HEK293 (cell line): ENCODE results near the gene TSC2.

ENCODE experiments used
- BCL6B ChIP-seq: fragments of 450-650 bp; formaldehyde crosslinking; IDR thresholded peaks from 2 replicates; pipeline ENCODE4 v1.5.1; 2017; ENCODE audit warnings: missing biosample characterization, missing genetic modification characterization
- GLIS1 ChIP-seq: fragments of 450-650 bp; formaldehyde crosslinking; IDR thresholded peaks from 2 replicates; pipeline ENCODE4 v1.5.1; 2016; ENCODE audit warnings: missing biosample characterization, missing genetic modification characterization
- HIC1 ChIP-seq: fragments of 450-650 bp; formaldehyde crosslinking; IDR thresholded peaks from 2 replicates; pipeline ENCODE4 v1.5.1; 2016; ENCODE audit warnings: missing biosample characterization, missing genetic modification characterization
- KLF8 ChIP-seq: fragments of 450-650 bp; formaldehyde crosslinking; IDR thresholded peaks from 2 replicates; pipeline ENCODE4 v1.5.1; 2016; ENCODE audit warnings: missing biosample characterization, missing genetic modification characterization
- MEIS1 ChIP-seq: sonication (generic); formaldehyde crosslinking; IDR thresholded peaks from 2 replicates; pipeline ENCODE4 v1.8.1; 2022; ENCODE audit warnings: missing genetic modification reagents, mild to moderate bottlenecking, borderline replicate concordance
- MZF1 ChIP-seq: fragments of 450-650 bp; formaldehyde crosslinking; IDR thresholded peaks from 2 replicates; pipeline ENCODE4 v1.5.1; 2017; ENCODE audit warnings: missing biosample characterization, missing genetic modification characterization, borderline replicate concordance
- REST ChIP-seq: fragments of 450-650 bp; formaldehyde crosslinking; IDR thresholded peaks from 2 replicates; pipeline ENCODE4 v1.5.1; 2016; ENCODE audit warnings: missing biosample characterization, missing genetic modification characterization
- ZBTB20 ChIP-seq: fragments of 450-650 bp; formaldehyde crosslinking; IDR thresholded peaks from 2 replicates; pipeline ENCODE4 v1.5.1; 2016; ENCODE audit warnings: missing biosample characterization, missing genetic modification characterization
- ZBTB6 ChIP-seq: fragments of 450-650 bp; formaldehyde crosslinking; IDR thresholded peaks from 2 replicates; pipeline ENCODE4 v1.5.1; 2017; ENCODE audit warnings: missing biosample characterization, missing genetic modification characterization
- ZNF148 ChIP-seq: fragments of 450-650 bp; formaldehyde crosslinking; IDR thresholded peaks from 2 replicates; pipeline ENCODE4 v1.5.0; 2017; ENCODE audit warnings: missing biosample characterization, missing genetic modification characterization, borderline replicate concordance
- ZNF274 ChIP-seq, 2 experiments: fragments of 200-500 bp in 1 of 2; fragments of 450-650 bp in 1 of 2; sonication (Bioruptor generic) in 1 of 2; formaldehyde crosslinking in 1 of 2; IDR thresholded peaks; 2 replicates each; pipeline versions ENCODE4 v1.5.1 to v1.6.1; 2014 to 2016; ENCODE audit warnings: borderline replicate concordance in 1 of 2, inconsistent platforms in 1 of 2, low read length in 1 of 2, missing biosample characterization in 1 of 2, missing genetic modification characterization in 1 of 2
- ZNF280D ChIP-seq: fragments of 450-650 bp; formaldehyde crosslinking; IDR thresholded peaks from 2 replicates; pipeline ENCODE4 v1.5.1; 2016; ENCODE audit warnings: missing biosample characterization, missing genetic modification characterization
- ZNF324 ChIP-seq: fragments of 450-650 bp; formaldehyde crosslinking; IDR thresholded peaks from 2 replicates; pipeline ENCODE4 v1.5.1; 2016; ENCODE audit warnings: missing biosample characterization, missing genetic modification characterization
- ZNF48 ChIP-seq: fragments of 450-650 bp; formaldehyde crosslinking; IDR thresholded peaks from 2 replicates; pipeline ENCODE4 v1.5.1; 2016; ENCODE audit warnings: missing biosample characterization, missing genetic modification characterization
- ZNF580 ChIP-seq: fragments of 450-650 bp; formaldehyde crosslinking; IDR thresholded peaks from 2 replicates; pipeline ENCODE4 v1.5.1; 2016; ENCODE audit warnings: missing biosample characterization, missing genetic modification characterization
- ZNF596 ChIP-seq: fragments of 450-650 bp; IDR thresholded peaks from 2 replicates; pipeline ENCODE4 v1.5.0; 2018; ENCODE audit warnings: missing biosample characterization, mild to moderate bottlenecking, missing genetic modification characterization, moderate library complexity
- ZNF600 ChIP-seq: fragments of 450-650 bp; formaldehyde crosslinking; IDR thresholded peaks from 2 replicates; pipeline ENCODE4 v1.5.1; 2016; ENCODE audit warnings: missing biosample characterization, missing genetic modification characterization
- ZNF792 ChIP-seq: fragments of 450-650 bp; formaldehyde crosslinking; IDR thresholded peaks from 2 replicates; pipeline ENCODE4 v1.5.1; 2016; ENCODE audit warnings: missing biosample characterization, missing genetic modification characterization
- ZNF843 ChIP-seq: fragments of 450-650 bp; formaldehyde crosslinking; IDR thresholded peaks from 2 replicates; pipeline ENCODE4 v1.5.1; 2016; ENCODE audit warnings: missing biosample characterization, missing genetic modification characterization

The TSC2 gene

GRCh38 chr16:2047330-2048115 lies at the start of gene TSC2, which contains the start of gene NTHL1 (continued):
- TF ChIP-seq MEIS1 (CRISPR knock-in tag) (no peak), ZNF792 (tag by site-specific recombination) (no peak), ZNF580 (tag by site-specific recombination) (peak; percentile 100), ZNF324 (tag by site-specific recombination) (peak; percentile 81), ZNF600 (tag by site-specific recombination) (peak; percentile 82), REST (tag by site-specific recombination) (0 out of 2 replicates have a peak, but pooled peaks have one; percentile 22), ZNF148 (tag by site-specific recombination) (no peak), GLIS1 (tag by site-specific recombination) (peak; percentile 96), ZNF843 (tag by site-specific recombination) (peak; percentile 47), ZBTB20 (peak; percentile 98), ZNF280D (tag by site-specific recombination) (no peak), ZNF596 (0 out of 2 replicates have a peak, but pooled peaks have one; percentile 15), KLF8 (tag by site-specific recombination) (peak; percentile 80), MZF1 (tag by site-specific recombination) (no peak), ZNF274 (IDR thresholded peaks at IDR 0.05; ENCODE audit: low read length) (no peak), ZNF274 (tag by site-specific recombination; IDR thresholded peaks at IDR 0.05; ENCODE audit: borderline replicate concordance) (no peak), BCL6B (tag by site-specific recombination) (no peak), ZNF48 (tag by site-specific recombination) (no peak), ZBTB6 (tag by site-specific recombination) (peak; percentile 90), HIC1 (tag by site-specific recombination) (no peak; the same call in 1 of the 2 replicates)
